Measurements from ENCODE around the gene GPR183.

DNA sequence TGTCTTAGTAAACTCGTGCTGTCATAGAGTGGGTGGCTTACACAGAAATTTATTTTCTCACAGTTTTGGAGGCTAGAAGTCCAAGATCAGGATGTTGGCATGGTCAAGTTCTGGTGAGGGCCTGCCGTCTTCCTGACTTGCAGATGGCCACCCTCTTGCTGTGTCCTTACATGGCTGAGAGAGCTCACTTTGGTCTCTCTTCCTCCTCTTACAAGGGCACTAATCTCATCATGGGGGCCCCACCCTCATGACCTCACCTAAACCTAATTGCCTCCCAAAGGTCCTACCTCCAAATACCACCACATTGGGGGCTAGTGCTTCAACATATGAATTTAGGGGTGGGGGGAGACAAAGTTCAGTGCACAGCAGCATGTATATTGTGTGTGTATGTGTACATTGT, 34.7 kb downstream of the GPR183 start:
- TF ChIP-seq, protein P1, sequence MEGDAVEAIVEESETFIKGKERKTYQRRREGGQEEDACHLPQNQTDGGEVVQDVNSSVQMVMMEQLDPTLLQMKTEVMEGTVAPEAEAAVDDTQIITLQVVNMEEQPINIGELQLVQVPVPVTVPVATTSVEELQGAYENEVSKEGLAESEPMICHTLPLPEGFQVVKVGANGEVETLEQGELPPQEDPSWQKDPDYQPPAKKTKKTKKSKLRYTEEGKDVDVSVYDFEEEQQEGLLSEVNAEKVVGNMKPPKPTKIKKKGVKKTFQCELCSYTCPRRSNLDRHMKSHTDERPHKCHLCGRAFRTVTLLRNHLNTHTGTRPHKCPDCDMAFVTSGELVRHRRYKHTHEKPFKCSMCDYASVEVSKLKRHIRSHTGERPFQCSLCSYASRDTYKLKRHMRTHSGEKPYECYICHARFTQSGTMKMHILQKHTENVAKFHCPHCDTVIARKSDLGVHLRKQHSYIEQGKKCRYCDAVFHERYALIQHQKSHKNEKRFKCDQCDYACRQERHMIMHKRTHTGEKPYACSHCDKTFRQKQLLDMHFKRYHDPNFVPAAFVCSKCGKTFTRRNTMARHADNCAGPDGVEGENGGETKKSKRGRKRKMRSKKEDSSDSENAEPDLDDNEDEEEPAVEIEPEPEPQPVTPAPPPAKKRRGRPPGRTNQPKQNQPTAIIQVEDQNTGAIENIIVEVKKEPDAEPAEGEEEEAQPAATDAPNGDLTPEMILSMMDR (conservative IDR thresholded peaks at IDR 0.05 in 1 of 2, IDR thresholded peaks at IDR 0.05 in 1 of 2; ENCODE audit: extremely low read depth in 1 of 2, insufficient read depth in 1 of 2, low read depth in 1 of 2, low read length in 2 of 2), result no peak
- TF ChIP-seq EZH2 (IDR thresholded peaks at IDR 0.05; ENCODE audit: borderline replicate concordance, low read length), result no peak

All from mammary epithelial cell (primary cell).